NCI-H1436 (cell line): ENCODE measurements around the gene IKBKE.
"Not testable (repeated sequence)": the region's sequence is repeated elsewhere in the genome, so short reads cannot be mapped to it uniquely, and the experiment has no call there.

Experiments used
- DNase-seq: peaks from one replicate; lab custom pipeline; 2025; lab: John Stamatoyannopoulos, UW

The IKBKE gene

GRCh38 chr1:206476058-206476457 is 5.8 kb downstream of the IKBKE start:
- DNase-seq, result no peak

DNA sequence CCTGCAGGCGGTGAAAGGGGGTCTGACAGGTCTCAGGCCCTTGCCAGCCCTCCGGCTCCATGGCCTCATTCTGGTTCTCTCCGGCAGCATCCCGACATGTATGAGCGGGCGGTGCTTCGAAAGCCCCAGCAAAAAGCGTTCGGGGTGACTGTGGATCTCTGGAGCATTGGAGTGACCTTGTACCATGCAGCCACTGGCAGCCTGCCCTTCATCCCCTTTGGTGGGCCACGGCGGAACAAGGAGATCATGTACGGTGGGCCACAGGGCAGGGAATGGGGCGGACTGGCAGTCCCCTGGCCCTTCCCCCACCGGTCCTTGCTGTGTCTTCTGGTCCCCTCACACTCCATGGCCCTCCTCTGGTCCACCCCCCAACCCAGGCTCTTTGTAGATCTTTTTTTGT is 6.3 kb downstream of the IKBKE start:
- no peak for DNase-seq

GRCh38 chr1:206477110-206477509 is 6.8 kb downstream of the IKBKE start:
- no peak for DNase-seq

- DNase-seq, result no peak
Observed at GRCh38 chr1:206477581-206478380, 7.5 kb downstream of the IKBKE start.

- no peak for DNase-seq
Observed at GRCh38 chr1:206478746-206479145, 8.5 kb downstream of the IKBKE start.

GRCh38 chr1:206479183-206480125 is 9.2 kb downstream of the IKBKE start:
- peak; percentile 81 for DNase-seq

DNA sequence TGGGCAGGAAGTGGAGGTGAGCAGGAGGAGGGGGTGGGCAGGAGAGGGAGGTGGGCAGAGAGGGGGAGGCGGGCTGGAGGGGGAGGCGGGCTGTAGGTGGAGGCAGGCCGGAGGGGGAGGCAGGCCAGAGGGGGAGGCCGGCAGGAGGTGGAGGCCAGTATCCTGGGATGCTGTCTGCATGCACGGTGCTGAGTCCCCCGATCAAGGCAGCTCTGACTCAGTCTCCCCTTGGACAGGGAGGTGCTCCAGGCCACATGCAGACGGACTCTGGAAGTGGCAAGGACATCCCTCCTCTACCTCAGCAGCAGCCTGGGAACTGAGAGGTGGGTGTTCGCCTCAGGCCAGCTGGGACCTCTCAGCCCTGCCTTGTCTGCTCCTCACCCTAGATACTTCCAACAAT is 9.9 kb downstream of the IKBKE start:
- DNase-seq, result no peak

DNA sequence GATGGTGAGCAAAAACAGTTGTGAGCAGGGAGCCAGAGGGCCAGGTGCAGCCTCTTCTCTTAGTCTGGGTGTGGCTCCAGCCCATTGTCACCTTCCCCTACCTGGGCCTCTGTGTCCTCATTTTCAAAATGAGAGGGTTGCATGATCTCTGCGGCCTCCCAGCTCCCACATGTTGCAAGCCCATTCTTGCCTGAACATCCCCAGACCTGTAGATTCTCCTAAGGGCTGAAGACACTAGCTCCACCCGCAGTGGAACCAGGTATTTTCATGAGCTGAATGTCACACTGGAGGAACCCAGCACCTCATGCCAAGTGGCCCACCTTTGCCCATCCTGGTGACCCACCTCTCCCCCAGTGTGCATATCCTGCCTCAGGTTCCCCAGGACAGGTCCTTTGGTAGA is 12.3 kb downstream of the IKBKE start:
- DNase-seq, result no peak

GRCh38 chr1:206483864-206484263 is 13.6 kb downstream of the IKBKE start:
- not testable (repeated sequence) for DNase-seq

DNA sequence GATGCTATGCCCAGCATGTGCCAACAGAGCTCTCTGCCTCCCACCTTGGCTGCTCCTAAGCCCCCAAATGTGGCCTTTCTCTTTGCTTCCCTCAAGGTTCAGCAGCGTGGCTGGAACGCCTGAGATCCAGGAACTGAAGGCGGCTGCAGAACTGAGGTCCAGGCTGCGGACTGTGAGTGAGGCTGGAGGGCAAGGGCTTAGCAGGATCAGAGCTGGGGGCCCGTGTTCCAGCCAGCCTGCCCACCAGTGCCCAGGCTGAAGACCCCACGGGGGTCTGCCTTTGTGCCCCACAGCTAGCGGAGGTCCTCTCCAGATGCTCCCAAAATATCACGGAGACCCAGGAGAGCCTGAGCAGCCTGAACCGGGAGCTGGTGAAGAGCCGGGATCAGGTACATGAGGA is 14.6 kb downstream of the IKBKE start:
- no peak for DNase-seq

DNA sequence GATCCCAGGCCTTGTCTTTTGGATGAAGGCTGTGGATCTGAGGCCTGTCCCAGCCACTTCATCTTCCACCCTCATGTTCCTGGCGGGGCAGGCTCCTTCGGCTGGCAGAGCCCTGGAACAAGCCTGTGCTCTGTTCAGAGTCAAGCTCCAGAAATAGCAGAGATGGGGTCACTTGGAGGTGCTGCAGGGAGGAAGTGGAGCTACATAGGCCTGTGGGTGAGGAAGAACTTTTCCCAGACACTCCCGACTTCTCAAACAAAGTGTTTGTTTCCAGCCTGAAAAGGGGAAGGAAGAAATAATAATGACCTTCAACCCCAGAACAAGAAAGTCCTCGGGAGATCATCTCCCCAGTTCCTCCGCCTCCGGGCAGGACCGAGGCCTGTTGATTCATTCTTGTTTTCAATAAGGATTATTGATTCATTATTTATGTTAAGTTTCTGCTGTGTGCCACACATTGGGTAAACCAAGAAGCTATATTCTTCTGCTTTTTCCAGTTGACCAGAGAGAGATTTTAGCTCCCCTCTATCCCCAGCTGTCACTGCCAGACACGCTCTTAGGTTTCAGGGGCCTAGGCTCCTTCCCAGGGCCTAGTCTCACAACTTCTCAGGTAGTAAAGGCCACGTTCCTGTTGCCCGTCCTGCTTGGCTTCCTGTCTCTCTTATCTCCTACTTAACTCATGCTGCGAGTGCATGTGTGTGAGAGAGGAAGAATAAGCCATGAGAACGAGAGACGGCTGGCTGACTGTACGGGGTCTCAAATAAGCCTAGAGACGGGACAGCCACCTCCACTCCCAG is 16.9 kb downstream of the IKBKE start:
- DNase-seq, result no peak

GRCh38 chr1:206487970-206488369 is 17.7 kb downstream of the IKBKE start:
- DNase-seq, result no peak

DNA sequence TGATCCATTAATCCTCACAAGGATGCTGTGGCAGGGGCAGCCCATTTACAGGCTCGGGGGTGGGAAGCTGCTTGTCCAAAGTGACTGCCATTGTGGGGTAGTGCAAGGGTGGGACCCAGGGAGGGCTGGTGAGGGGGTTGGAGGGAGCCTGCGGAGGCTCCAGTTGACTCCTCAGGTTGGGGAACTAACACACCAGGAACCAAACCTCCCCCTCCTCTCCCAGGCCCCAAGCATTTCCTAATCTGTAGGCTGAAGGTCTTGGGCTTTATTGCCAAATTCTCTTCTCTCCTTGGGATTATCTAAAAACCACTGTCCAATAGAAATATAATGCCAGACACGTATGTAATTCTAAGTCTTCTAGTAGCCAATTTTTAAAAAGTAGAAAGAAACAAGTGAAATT is 18.2 kb downstream of the IKBKE start:
- DNase-seq, result no peak

DNA sequence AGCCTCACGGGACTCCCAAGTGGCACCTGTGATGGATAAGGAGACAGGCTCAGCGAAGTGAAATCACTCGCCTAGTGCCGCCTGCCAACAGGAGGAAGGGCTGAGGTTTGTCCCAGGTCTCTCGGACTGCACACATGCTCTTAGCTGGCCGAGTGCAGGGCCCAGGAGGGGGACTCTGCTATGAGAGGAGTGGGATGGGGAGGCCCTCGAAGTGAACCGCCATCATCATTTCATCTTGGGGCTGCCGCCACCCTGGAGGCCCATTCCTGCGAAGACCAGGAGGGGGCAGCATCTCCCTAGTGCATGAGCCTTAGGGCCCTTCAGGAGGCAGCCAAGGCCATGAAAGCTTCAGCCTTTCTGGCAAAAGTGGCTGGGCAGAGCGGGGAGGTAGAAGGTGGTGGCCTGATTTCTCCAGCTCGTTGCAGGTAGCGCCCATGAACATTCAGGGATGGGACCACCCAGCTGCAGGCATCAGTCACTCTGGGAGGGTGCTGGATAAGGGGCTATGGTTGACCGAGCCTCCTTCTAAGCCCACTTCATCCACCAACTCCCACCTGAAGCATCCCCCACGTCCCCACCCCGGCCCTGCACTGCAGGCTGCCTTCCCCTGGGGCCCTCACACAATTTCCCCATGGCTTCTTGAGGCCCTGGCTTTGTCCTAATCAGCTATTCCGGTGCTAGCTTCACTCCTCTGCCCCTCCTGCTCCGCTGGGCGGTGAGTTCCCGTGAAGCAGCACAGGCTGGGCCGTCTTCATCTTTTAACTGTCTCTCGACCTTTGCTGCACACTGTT is 19.9 kb downstream of the IKBKE start:
- peak; percentile 90 for DNase-seq

DNA sequence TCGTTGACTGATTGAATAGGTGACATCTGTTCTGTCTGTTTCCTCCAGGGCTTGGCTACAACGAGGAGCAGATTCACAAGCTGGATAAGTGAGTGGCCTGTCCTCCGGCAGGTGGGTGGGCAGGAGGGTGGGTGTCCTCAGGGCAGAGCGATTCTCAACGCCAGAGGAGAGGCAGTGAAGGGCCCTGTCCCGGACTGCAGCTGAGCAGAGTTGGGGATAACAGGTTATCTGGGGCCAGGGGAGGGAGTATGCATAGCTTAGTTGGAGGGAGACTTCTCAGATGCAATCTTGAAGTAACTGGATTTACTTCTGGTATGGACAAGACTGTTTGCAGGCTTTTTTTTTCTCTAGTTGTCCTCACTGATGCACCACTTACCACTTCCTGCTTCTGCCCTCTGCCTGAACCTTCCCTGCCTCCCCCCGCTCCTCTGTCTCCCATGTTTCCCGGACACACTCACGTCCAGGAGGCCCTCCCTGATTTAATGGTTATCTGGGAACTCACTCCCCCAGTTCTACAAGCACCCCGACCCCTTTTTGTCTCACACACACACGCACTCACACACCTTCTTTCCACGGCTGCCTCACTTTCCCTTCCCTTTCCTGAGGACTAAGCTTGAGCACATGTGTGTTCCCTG is 20.6 kb downstream of the IKBKE start:
- DNase-seq, result no peak

GRCh38 chr1:206491616-206492015 is 21.3 kb downstream of the IKBKE start:
- DNase-seq, result no peak

DNA sequence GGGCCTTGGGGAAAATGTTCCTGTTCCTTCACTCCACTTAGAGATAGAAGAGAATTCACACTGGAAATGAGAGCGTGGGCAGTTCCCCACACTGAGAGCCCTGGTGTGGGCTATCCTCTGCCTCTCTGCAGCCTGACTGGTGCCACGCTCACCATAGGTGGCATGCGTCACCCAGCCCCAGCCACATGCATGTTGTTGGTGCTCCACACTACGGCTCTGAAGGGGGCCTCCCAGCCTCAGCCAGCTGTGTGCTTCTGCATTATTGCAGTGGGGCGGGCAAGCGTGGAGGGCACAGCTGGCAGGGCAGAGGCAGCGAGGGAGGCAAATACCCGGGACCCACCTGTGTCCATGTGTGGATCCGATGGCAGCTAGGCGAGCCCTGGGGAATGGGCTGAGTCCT is 22.3 kb downstream of the IKBKE start:
- no peak for DNase-seq

GRCh38 chr1:206493279-206493678 is 23.0 kb downstream of the IKBKE start:
- no peak for DNase-seq

- DNase-seq, result peak; percentile 18
Observed at GRCh38 chr1:206495011-206495461, 24.8 kb downstream of the IKBKE start.

- DNase-seq, result no peak
Observed at GRCh38 chr1:206495493-206496046, 25.3 kb downstream of the IKBKE start.
